ENCODE measurements around the gene PACRG. TPM values are rescaled to one million over a fixed set of nuclear protein-coding genes. Genes with fewer than 3 reads are reported as not detected.
A peak's percentile ranks its signal among the peaks of the same experiment; 100 is the strongest.

Gene PACRG
- total and polyA plus RNA-seq, 12 donors, result 2.1 to 34.6 (median 10.0) TPM

DNA sequence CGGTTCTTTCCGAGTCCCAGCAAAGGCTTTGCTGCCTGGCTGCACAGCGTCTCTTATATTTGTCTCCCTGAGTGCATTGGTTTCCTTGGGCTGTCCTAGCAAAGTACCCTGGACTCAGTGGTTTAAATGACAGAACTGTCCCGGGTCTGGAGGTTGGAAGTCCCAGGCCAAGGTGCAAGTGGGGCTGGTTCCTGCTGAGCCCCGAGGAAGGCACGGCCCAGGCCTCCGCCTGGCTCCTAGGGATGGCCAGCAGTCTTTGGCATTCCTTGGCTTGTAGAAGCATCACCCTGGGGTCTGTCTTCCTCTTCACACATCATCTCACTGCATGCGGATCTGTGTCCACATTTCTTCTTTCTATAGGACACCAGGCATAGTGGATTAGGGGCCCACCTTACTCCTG lies 621.9 kb downstream of the PACRG start:
- ATAC-seq, result no peak
- H3K36me3 ChIP-seq, result no peaks in the 10 kb centered on the region
- TF ChIP-seq, protein P1, sequence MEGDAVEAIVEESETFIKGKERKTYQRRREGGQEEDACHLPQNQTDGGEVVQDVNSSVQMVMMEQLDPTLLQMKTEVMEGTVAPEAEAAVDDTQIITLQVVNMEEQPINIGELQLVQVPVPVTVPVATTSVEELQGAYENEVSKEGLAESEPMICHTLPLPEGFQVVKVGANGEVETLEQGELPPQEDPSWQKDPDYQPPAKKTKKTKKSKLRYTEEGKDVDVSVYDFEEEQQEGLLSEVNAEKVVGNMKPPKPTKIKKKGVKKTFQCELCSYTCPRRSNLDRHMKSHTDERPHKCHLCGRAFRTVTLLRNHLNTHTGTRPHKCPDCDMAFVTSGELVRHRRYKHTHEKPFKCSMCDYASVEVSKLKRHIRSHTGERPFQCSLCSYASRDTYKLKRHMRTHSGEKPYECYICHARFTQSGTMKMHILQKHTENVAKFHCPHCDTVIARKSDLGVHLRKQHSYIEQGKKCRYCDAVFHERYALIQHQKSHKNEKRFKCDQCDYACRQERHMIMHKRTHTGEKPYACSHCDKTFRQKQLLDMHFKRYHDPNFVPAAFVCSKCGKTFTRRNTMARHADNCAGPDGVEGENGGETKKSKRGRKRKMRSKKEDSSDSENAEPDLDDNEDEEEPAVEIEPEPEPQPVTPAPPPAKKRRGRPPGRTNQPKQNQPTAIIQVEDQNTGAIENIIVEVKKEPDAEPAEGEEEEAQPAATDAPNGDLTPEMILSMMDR (IDR thresholded peaks at IDR 0.05), result no peak
- H3K27me3 ChIP-seq, result no peaks in the 10 kb centered on the region
- no peak for DNase-seq
- no peak overlapping the region for H3K27ac ChIP-seq
- no peak overlapping the region for H3K4me3 ChIP-seq
- WGBS, 2 donors, result 95% methylated on average over 8 of the region's 8 CpGs
- intact Hi-C loops (cut with DNase I), result loop anchor here in 5 of 10 donors (5.0 to 10.0 kb wide), 5 partner anchors 45 to 605 kb away; no protein-coding TSS in a partner anchor
- no peaks in the 10 kb centered on the region for H3K9me3 ChIP-seq
- H3K4me1 ChIP-seq, result peaks cover 4 to 38% (median 24%) of the 10 kb centered on the region in 9 donors

DNA sequence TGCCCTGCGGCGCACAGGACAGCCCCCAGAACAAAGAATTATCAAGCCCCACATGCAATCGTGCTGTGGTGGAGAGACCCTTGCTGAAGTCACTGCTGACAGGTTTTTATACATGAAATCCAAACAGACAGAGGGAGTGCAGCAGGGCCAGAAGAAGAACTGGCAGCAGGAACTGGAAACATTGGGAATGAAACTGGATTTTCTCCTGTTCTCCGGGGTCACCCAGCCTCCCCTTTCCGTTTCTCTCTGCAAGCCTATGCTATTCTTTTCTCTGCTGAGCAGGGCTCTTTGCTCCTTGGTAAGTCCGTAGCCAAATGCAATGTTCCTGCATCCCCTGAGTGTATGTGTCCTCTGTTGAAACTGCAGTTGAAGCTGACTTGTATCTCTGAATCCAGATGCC lies 623.2 kb downstream of the PACRG start:
- Histone ChIP-seq H3K4me1 (peaks cover 7 to 51% (median 36%) of the 10 kb centered on the region in 9 donors), H3K4me3 (no peak overlapping the region), H3K9me3 (no peaks in the 10 kb centered on the region), H3K36me3 (no peaks in the 10 kb centered on the region), H3K27ac (no peak overlapping the region), H3K27me3 (no peaks in the 10 kb centered on the region)
- ATAC-seq, result no peak
- no peak for DNase-seq
- TF ChIP-seq, protein P1 (IDR thresholded peaks at IDR 0.05), result no peak
- WGBS, 2 donors, result 71 to 85% methylated on average over 6 of the region's 6 CpGs
- intact Hi-C loops (cut with DNase I), result loop anchor here in 4 of 10 donors (5.0 to 10.0 kb wide), 3 partner anchors 46 to 54 kb away; no protein-coding TSS in a partner anchor

DNA sequence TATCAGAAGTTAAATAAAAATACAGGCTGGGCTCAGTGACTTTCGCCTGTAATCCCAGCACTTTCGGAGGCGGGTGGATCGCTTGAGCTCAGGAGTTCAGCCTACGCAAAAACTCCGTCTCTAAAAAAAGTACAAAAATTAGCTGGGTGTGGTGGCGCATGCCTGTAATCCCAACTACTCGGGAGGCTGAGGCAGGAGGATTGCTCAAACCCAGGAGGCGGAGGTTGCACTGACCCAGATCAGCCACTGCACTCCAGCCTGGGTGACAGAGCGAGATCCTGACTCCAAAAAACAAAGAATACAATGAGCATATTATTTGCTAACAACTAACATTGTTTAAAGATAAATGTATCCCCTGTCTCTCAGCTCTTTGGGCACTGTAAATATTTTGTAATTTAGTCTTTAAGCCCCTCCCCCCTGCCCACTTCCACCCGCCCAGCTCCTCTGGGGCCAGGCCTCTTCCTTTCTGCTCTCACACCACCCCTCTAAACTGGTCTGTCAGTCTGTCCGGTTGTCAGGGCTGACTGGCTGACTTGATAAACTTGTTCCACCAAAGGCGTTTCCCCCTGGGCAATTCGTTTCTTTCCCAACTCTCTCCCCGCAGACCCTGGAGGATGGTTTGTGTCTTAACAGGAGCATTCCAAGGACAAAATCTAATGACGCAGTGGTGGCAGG lies 624.4 kb downstream of the PACRG start:
- DNase-seq (no peak), ATAC-seq (no peak)
- H3K27ac ChIP-seq, result peak overlapping the region in 1 of 10 donors; percentile 91
- no peaks in the 10 kb centered on the region for H3K27me3 ChIP-seq
- peaks cover 4 to 51% (median 31%) of the 10 kb centered on the region in 9 donors for H3K4me1 ChIP-seq
- no peak overlapping the region for H3K4me3 ChIP-seq
- 91 to 94% methylated on average over 16 of the region's 16 CpGs for WGBS, 2 donors
- no peaks in the 10 kb centered on the region for H3K9me3 ChIP-seq
- intact Hi-C loops (cut with DNase I), result loop anchor here in 4 of 10 donors (5.0 to 10.0 kb wide), 3 partner anchors 45 to 53 kb away; no protein-coding TSS in a partner anchor
- TF ChIP-seq, protein P1 (IDR thresholded peaks at IDR 0.05), result no peak
- H3K36me3 ChIP-seq, result no peaks in the 10 kb centered on the region

- Histone ChIP-seq H3K27me3 (no peaks in the 10 kb centered on the region), H3K36me3 (no peaks in the 10 kb centered on the region), H3K4me3 (no peak overlapping the region), H3K27ac (peak overlapping the region in 2 of 10 donors; percentile 26 to 91), H3K4me1 (peaks cover 4 to 48% (median 29%) of the 10 kb centered on the region in 9 donors), H3K9me3 (no peaks in the 10 kb centered on the region)
- DNase-seq (no peak), ATAC-seq (no peak)
- TF ChIP-seq, protein P1 (IDR thresholded peaks at IDR 0.05), result no peak
- WGBS, 2 donors, result 81 to 84% methylated on average over 7 of the region's 7 CpGs
- intact Hi-C loops (cut with DNase I), result loop anchor here in 4 of 10 donors (5.0 to 10.0 kb wide), 3 partner anchors 44 to 52 kb away; no protein-coding TSS in a partner anchor
These were observed 625.2 kb downstream of the PACRG start for GRCh38 chr6:163352966-163353365.

Data from heart right ventricle (tissue), 16 donors.